ENCODE results near the gene CD83.

The CD83 gene

DNA sequence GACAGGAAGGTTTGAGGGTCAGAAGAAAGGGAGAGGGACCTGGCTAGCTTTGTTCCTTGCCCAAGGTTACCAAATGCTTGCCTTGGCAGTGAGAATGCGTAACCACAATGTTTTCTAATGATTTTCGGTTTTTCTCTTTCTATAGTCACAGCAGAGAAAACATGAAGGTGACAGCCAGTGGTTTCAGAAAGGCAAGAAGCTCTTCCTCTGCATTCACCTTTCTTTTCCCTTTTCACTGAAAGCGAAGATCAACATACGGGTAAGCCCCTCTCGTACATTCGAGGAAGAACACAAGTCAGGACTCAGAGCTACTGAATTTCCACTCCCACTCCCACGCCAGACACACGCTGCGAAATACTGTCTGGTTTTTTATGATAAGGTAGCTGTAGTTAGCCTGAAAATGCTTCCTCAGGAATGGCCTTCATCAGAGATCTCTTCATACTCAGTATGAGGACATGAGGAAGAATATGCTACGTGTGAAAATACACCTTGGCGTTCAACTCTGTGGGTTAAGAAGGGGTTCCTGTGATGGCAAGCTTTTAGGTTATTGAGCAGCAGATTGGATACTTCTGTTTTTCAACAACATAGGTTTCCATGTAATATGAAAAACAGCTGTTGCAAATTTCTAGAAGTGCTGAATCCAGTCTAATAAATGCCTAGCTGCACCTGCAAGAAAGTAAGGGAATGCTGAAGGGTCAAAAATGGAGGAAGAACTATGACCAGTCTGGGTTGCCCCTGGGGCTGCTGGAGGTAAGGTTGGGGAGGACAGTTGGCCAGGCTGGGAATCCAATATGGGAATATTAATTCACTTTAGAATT lies 7.4 kb upstream of the CD83 start:
- Histone ChIP-seq H3K79me2 (ENCODE audit: control insufficient read depth, low read length) (no peaks in the 10 kb centered on the region), H3K4me3 (ENCODE audit: low read length) (peak overlapping the region; percentile 65; the same call in 1 of the 2 replicates), H3K27me3 (ENCODE audit: control insufficient read depth, low read length) (no peaks in the 10 kb centered on the region), H4K20me1 (ENCODE audit: control insufficient read depth, insufficient read depth, low read depth, low read length) (no peaks in the 10 kb centered on the region), H3K27ac (ENCODE audit: low read depth, low read length) (peak overlapping the region; percentile 88), H3K4me2 (ENCODE audit: low read length) (peak overlapping the region; percentile 89), H3K9me2 (replicated peaks; ENCODE audit: control insufficient read depth, low read length) (no peaks in the 10 kb centered on the region), H3K36me3 (ENCODE audit: control insufficient read depth, low read length) (peaks cover 10% of the 10 kb centered on the region), H3K4me1 (ENCODE audit: control insufficient read depth, low read length) (peaks cover 47% of the 10 kb centered on the region), H3F3A (ENCODE audit: control insufficient read depth, insufficient read depth) (peaks cover 34% of the 10 kb centered on the region), H3K9me3 (ENCODE audit: control insufficient read depth, insufficient read depth, low read length) (peaks cover 12% of the 10 kb centered on the region)
- no peak for TF ChIP-seq EZH2phosphoT487 (IDR thresholded peaks at IDR 0.05; ENCODE audit: borderline replicate concordance, low read length)
- TF ChIP-seq, protein P1, sequence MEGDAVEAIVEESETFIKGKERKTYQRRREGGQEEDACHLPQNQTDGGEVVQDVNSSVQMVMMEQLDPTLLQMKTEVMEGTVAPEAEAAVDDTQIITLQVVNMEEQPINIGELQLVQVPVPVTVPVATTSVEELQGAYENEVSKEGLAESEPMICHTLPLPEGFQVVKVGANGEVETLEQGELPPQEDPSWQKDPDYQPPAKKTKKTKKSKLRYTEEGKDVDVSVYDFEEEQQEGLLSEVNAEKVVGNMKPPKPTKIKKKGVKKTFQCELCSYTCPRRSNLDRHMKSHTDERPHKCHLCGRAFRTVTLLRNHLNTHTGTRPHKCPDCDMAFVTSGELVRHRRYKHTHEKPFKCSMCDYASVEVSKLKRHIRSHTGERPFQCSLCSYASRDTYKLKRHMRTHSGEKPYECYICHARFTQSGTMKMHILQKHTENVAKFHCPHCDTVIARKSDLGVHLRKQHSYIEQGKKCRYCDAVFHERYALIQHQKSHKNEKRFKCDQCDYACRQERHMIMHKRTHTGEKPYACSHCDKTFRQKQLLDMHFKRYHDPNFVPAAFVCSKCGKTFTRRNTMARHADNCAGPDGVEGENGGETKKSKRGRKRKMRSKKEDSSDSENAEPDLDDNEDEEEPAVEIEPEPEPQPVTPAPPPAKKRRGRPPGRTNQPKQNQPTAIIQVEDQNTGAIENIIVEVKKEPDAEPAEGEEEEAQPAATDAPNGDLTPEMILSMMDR (IDR thresholded peaks at IDR 0.05; ENCODE audit: low read depth, low read length, poor library complexity, severe bottlenecking): no peak

GRCh38 chr6:14113976-14114375 lies 3.6 kb upstream of the CD83 start:
- TF ChIP-seq, protein P1 (IDR thresholded peaks at IDR 0.05; ENCODE audit: low read depth, low read length, poor library complexity, severe bottlenecking): no peak
- no peak for TF ChIP-seq EZH2phosphoT487 (IDR thresholded peaks at IDR 0.05; ENCODE audit: borderline replicate concordance, low read length)
- H3K27me3 ChIP-seq (ENCODE audit: control insufficient read depth, low read length): no peaks in the 10 kb centered on the region

GRCh38 chr6:14118091-14118439 lies 493 bp downstream of the CD83 start:
- Histone ChIP-seq H4K20me1 (ENCODE audit: control insufficient read depth, insufficient read depth, low read depth, low read length) (peaks cover 4% of the 10 kb centered on the region; the same call in 1 of the 2 replicates), H3K36me3 (ENCODE audit: control insufficient read depth, low read length) (peaks cover 53% of the 10 kb centered on the region), H3K4me2 (ENCODE audit: low read length) (peak overlapping the region; percentile 81), H3K27me3 (ENCODE audit: control insufficient read depth, low read length) (no peaks in the 10 kb centered on the region), H3K9me2 (replicated peaks; ENCODE audit: control insufficient read depth, low read length) (no peaks in the 10 kb centered on the region), H3F3A (ENCODE audit: control insufficient read depth, insufficient read depth) (peaks cover 42% of the 10 kb centered on the region), H3K4me3 (ENCODE audit: low read length) (peak overlapping the region; percentile 95), H3K9me3 (ENCODE audit: control insufficient read depth, insufficient read depth, low read length) (no peaks in the 10 kb centered on the region), H3K79me2 (ENCODE audit: control insufficient read depth, low read length) (peaks cover 55% of the 10 kb centered on the region), H3K4me1 (ENCODE audit: control insufficient read depth, low read length) (peaks cover 60% of the 10 kb centered on the region), H3K27ac (ENCODE audit: low read depth, low read length) (peak overlapping the region; percentile 77)
- TF ChIP-seq, protein P1 (IDR thresholded peaks at IDR 0.05; ENCODE audit: low read depth, low read length, poor library complexity, severe bottlenecking): no peak
- no peak for TF ChIP-seq EZH2phosphoT487 (IDR thresholded peaks at IDR 0.05; ENCODE audit: borderline replicate concordance, low read length)

More at GRCh38 chr6:14113976-14114375, 3.6 kb upstream of the CD83 start:
- Histone ChIP-seq H3K4me2 (ENCODE audit: low read length) (no peak overlapping the region), H3K79me2 (ENCODE audit: control insufficient read depth, low read length) (peaks cover 14% of the 10 kb centered on the region), H3K4me3 (ENCODE audit: low read length) (no peak overlapping the region), H3K4me1 (ENCODE audit: control insufficient read depth, low read length) (peaks cover 38% of the 10 kb centered on the region), H3K36me3 (ENCODE audit: control insufficient read depth, low read length) (peaks cover 13% of the 10 kb centered on the region), H3F3A (ENCODE audit: control insufficient read depth, insufficient read depth) (peaks cover 35% of the 10 kb centered on the region), H3K9me2 (replicated peaks; ENCODE audit: control insufficient read depth, low read length) (no peaks in the 10 kb centered on the region), H3K9me3 (ENCODE audit: control insufficient read depth, insufficient read depth, low read length) (no peaks in the 10 kb centered on the region), H4K20me1 (ENCODE audit: control insufficient read depth, insufficient read depth, low read depth, low read length) (no peaks in the 10 kb centered on the region), H3K27ac (ENCODE audit: low read depth, low read length) (no peak overlapping the region)

Data from DOHH2 (cell line).